WERI-Rb-1 (cell line): ENCODE results near the gene RBM4B.

Experiments used
- DNase-seq: peaks from one replicate; pipeline ENCODE4 v3.0.0-alpha.2; 2020
- H3K27ac ChIP-seq: fragments of 250-450 bp; sonication (Bioruptor Pico); 2 replicates; pipeline ENCODE4 v1.5.1; 2020; ENCODE audit warnings: mild to moderate bottlenecking, moderate library complexity
- H3K27me3 ChIP-seq: fragments of 250-450 bp; sonication (Bioruptor Pico); 2 replicates; pipeline ENCODE4 v1.5.1; 2021; ENCODE audit warnings: mild to moderate bottlenecking, low read depth, moderate library complexity; ENCODE audit not compliant: insufficient read depth, severe bottlenecking
- H3K36me3 ChIP-seq: fragments of 250-450 bp; sonication (Bioruptor Pico); 2 replicates; pipeline ENCODE4 v1.5.1; 2020; ENCODE audit warnings: mild to moderate bottlenecking, moderate library complexity
- H3K4me3 ChIP-seq: 2 replicates; pipeline ENCODE4 v1.5.1; 2011; ENCODE audit warnings: low read depth, mild to moderate bottlenecking, control low read depth, low read length
- H3K9me3 ChIP-seq: fragments of 250-450 bp; sonication (Bioruptor Pico); 2 replicates; pipeline ENCODE4 v1.5.1; 2021; ENCODE audit warnings: mild to moderate bottlenecking, moderate library complexity; ENCODE audit not compliant: severe bottlenecking
- TF ChIP-seq, protein P1 (sequence below): IDR thresholded peaks from 2 replicates; pipeline ENCODE4 v1.5.1; 2011; ENCODE audit warnings: low read depth, mild to moderate bottlenecking, control low read depth, inconsistent platforms, low read length

Gene RBM4B

DNA sequence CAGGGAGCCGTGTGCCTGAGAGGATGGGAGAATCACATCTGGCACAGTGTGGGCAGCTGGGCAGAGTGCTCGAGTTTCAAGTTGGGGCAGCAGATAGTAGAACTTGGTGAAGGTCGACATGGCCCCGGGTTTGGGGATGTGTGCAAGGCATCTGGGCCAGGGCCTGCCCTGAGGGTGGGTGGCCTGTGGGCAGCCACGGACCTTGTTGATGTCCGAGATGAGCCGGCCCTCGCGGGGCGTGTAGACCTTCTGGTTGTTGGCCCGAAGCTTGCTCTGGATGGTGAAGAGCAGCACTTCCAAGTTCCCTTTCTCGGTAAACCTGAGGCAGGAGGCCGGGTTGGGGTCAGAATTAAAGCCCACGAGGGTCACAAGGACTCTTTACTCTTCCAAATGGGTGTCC lies 31.0 kb upstream of the RBM4B start:
- TF ChIP-seq, protein P1, sequence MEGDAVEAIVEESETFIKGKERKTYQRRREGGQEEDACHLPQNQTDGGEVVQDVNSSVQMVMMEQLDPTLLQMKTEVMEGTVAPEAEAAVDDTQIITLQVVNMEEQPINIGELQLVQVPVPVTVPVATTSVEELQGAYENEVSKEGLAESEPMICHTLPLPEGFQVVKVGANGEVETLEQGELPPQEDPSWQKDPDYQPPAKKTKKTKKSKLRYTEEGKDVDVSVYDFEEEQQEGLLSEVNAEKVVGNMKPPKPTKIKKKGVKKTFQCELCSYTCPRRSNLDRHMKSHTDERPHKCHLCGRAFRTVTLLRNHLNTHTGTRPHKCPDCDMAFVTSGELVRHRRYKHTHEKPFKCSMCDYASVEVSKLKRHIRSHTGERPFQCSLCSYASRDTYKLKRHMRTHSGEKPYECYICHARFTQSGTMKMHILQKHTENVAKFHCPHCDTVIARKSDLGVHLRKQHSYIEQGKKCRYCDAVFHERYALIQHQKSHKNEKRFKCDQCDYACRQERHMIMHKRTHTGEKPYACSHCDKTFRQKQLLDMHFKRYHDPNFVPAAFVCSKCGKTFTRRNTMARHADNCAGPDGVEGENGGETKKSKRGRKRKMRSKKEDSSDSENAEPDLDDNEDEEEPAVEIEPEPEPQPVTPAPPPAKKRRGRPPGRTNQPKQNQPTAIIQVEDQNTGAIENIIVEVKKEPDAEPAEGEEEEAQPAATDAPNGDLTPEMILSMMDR: no peak
- H3K36me3 ChIP-seq: peaks cover 94% of the 10 kb centered on the region
- H3K27ac ChIP-seq: no peak overlapping the region
- no peaks in the 10 kb centered on the region for H3K27me3 ChIP-seq
- no peak for DNase-seq
- H3K9me3 ChIP-seq: no peaks in the 10 kb centered on the region
- no peak overlapping the region for H3K4me3 ChIP-seq

DNA sequence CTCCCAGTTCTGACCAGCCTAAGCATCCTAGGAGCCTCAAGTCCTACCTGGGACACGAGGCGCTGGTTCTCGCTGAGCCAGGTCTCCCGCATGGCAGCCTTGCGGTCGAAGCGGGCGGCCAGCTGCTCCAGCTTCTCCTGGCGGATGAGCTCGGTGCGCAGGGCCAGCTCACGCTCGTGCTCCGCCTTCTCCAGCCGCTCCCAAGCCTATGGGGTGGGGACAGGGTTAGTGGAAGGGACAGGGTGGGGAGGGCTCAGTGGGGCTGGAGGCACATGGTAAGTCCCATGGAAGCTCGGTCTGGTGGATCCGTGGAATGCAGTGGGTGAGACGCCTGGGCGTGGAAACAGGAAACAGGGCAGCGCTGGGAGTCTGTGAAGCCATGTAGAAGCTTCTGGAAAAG lies 30.4 kb upstream of the RBM4B start:
- TF ChIP-seq, protein P1: no peak
- Histone ChIP-seq H3K36me3 (peaks cover 92% of the 10 kb centered on the region), H3K27me3 (no peaks in the 10 kb centered on the region), H3K9me3 (no peaks in the 10 kb centered on the region), H3K4me3 (no peak overlapping the region), H3K27ac (no peak overlapping the region)
- DNase-seq: no peak

DNA sequence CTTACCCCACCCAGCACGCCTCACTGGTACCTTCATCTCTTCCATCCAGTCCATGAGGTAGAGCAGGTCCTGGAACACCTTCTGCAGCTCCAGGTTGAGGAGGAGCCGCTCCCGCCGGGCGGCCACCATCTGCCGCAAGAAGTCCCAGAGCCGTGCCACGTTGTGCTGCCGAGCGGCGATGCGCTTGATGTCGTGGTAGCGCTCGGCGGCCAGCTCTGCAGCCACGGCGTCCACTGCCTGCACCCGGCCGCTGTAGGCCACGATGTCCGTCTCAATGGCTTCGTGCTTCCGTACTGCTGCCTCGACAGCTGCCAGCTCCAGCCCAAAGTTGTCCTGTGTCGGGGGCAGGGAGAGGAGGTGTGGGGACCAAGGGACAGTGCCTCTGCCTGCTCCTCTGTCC lies 29.8 kb upstream of the RBM4B start:
- H3K27me3 ChIP-seq: no peaks in the 10 kb centered on the region
- peaks cover 89% of the 10 kb centered on the region for H3K36me3 ChIP-seq
- no peak overlapping the region for H3K27ac ChIP-seq
- DNase-seq: no peak
- no peaks in the 10 kb centered on the region for H3K9me3 ChIP-seq
- no peak overlapping the region for H3K4me3 ChIP-seq
- TF ChIP-seq, protein P1: no peak

DNA sequence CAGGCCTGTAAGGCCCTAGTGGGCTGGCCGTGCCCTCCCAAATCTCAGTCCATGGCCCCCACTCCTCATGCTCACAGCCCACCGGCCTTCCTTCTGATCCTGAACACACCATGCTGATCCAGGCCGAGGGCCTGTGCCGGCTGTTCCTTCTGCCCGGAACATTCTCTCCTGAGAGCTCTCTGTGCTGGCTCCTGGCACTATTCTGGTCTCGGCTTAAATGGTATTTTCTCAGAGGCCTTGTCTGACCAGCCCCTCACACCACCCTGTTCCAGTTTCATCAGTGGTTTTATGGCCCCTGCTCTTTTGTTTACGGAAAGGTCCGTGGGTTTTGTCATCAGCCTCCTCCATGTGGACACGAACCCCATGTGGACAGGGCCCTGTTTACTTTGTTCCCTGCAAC lies 29.3 kb upstream of the RBM4B start:
- no peak overlapping the region for H3K27ac ChIP-seq
- no peaks in the 10 kb centered on the region for H3K27me3 ChIP-seq
- peaks cover 93% of the 10 kb centered on the region for H3K36me3 ChIP-seq
- no peak overlapping the region for H3K4me3 ChIP-seq
- TF ChIP-seq, protein P1: no peak
- no peaks in the 10 kb centered on the region for H3K9me3 ChIP-seq
- DNase-seq: no peak

DNA sequence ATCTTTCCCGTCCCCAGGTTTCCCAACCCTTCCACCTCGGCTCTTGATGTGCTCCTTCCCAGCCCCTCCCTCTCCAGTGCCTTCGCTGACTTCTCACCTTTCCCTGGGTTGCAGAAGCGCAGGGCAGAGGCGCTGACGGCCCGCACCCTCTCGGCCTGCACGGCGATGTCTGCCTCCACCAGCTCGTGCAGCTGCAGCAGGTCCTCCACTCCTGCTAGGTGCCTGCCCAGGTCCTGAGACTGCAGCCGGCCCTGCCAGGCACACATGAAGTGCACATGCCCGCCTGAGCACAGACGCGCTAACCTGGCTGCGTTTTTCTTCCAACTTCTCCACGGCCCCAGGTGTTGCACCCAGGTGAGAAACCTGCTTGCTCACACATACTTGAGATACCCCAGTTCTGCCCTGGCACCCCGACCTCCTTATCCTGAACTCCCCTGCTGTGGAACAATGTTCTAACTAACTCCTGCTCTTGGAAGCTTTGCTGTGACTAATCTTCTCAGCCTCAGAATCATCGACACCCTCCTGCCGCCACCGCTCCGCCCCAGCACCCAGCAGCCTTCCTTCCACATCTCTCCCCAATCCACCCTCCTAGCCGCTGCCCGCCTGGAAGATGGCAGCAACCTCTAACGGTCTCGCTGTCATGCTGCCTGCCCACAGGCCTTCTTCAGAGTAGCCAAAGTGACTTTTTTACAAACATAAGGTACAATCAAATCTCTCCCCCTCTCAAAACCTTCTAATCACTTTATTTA lies 28.1 kb upstream of the RBM4B start:
- Histone ChIP-seq H3K27me3 (no peaks in the 10 kb centered on the region), H3K27ac (no peak overlapping the region), H3K4me3 (no peak overlapping the region), H3K36me3 (peaks cover 93% of the 10 kb centered on the region), H3K9me3 (no peaks in the 10 kb centered on the region)
- TF ChIP-seq, protein P1: no peak
- no peak for DNase-seq

DNA sequence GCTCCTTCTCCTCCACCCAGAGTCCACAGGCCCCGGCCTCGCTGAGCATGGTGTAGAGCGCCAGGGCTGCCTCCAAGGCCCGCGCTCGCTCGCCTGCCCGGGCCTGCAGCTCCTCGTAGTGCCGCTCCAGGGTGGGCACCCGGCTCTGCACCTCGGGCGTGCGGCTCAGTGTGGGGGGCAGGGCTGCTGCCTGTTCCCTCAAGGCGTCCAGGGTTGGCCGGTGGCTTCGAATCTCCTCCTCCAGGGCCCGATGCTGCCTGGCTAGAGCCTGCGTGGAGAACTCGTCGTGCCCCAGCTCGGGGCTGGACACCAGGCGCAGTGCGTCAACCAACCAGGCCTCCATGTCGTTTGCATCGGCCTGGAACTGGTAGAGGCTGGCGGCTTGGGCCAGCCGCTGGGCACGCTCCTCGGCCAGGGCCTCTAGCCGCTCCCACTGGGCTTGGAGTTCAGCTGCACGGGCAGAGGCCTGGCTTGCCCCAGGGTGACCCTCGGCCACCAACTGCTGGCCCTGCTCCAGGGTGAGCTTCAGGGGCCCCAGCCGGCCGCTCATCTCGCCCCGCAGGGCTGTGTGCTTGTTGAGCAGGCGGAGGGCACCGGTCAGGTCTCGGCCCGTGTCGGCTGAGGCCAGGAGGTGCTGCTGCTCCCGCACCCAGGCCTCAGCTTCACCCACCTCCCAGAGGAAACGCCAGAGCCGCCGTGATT lies 27.1 kb upstream of the RBM4B start:
- no peak for DNase-seq
- H3K9me3 ChIP-seq: no peaks in the 10 kb centered on the region
- H3K27ac ChIP-seq: no peak overlapping the region
- TF ChIP-seq, protein P1: no peak
- H3K27me3 ChIP-seq: no peaks in the 10 kb centered on the region
- H3K36me3 ChIP-seq: peaks cover 93% of the 10 kb centered on the region
- no peak overlapping the region for H3K4me3 ChIP-seq
